G401.6 (cell line): ENCODE results near the gene QKI.

ENCODE experiments used
- FAIRE-seq: peaks from 2 replicates; lab custom pipeline; 2012; peaks lifted over from hg19 to GRCh38; lab: Jason Lieb, UNC

QKI gene

DNA sequence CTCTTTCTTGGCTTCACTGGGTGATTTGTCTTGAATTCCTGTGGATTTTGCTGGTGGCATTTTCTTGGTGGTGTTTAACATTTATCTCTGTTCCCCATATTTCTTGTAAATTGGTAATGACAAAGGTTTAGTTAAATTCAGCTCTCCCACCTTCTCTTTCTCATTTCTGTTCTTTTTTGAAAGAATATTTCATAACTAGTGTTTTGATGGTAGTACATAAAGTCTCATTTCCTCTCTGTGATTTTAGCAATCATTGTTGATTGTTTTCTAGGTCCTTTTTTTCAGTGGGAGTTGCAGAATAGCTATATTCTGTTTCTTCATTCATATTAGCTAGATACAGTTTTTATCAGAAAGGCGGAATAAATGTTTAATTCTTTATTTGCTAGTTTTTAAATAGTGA, 73.1 kb downstream of the QKI start:
- FAIRE-seq = no peak

- no peak for FAIRE-seq
Measured at GRCh38 chr6:163489584-163489983, 75.1 kb downstream of the QKI start.

GRCh38 chr6:163490826-163491577, 76.5 kb downstream of the QKI start:
- FAIRE-seq = no peak

DNA sequence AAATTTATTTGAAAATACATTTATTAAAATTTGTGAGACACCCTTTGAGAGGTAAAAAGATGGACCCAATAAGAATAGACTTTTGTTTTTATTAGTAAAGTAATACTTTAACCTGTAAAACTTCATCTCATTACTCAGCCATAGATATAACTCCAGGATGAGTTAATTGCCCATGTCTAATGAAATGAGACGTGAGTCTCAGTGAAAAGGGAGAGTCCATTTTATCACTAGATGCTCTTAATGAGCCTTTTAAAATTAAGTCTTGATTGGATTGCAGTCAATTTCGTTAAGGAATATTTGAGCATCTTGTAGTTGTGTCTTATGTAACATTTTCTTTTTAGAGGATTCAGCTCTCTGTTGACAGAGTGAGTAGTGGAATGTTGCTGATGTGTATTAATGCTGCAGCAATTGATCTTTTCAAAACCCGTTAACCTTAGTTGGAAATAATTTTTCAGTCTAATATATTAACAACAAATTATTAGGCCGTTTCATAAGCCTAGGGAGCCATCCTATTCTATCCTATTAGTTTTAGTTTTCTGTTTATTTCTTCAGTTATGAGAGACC, 77.3 kb downstream of the QKI start:
- no peak for FAIRE-seq

GRCh38 chr6:163494279-163494727, 79.8 kb downstream of the QKI start:
- FAIRE-seq = no peak

- FAIRE-seq = no peak
Measured at GRCh38 chr6:163496205-163496604, 81.7 kb downstream of the QKI start.

GRCh38 chr6:163500105-163500504, 85.6 kb downstream of the QKI start:
- FAIRE-seq = no peak

DNA sequence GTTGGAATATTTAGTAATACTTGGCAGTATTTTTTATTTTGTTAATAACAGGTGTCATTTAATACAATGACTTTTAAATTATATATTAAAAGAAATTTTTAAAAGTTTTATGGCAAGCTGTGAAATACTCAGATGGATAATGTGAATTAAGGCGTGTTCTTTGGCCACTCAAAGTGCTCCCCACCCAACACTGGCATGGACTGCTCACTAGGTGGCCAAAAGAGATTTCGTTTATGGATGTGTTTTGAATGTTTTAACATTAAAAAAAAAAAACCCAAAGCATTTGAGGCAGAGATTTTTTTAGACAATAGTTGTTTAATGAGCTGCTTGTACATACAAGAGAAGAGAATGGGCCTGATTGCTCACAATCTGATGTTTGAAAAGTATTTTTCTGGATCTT, 86.5 kb downstream of the QKI start:
- no peak for FAIRE-seq

GRCh38 chr6:163501439-163501838, 86.9 kb downstream of the QKI start:
- FAIRE-seq = no peak

- no peak for FAIRE-seq
Measured at GRCh38 chr6:163504984-163505640, 90.6 kb downstream of the QKI start.

GRCh38 chr6:163507965-163508364, 93.4 kb downstream of the QKI start:
- FAIRE-seq = no peak

GRCh38 chr6:163513003-163513402, 98.5 kb downstream of the QKI start:
- FAIRE-seq = peak; percentile 3

- no peak for FAIRE-seq
Measured at GRCh38 chr6:163513570-163514166, 99.2 kb downstream of the QKI start.

DNA sequence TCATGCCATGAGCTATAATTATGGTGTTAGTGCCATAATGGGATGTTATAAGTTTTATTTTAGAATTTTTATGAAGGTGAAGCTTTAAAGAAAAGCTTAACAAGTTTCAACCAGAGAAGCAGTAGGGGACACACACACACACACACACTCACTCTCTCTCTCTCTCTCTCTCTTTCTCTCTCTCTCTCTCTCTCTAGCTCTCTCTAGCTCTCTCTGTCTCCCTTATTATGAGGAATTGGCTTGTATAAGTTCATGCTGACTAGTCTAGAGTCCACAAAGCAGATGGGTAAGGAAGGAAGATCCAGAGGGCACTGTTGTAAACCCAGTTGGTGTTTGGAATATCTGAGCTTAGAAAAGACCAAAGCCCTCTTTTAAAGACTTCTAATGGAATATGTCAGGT, 102.4 kb downstream of the QKI start:
- no peak for FAIRE-seq

- no peak for FAIRE-seq
Measured at GRCh38 chr6:163520956-163521355, 106.4 kb downstream of the QKI start.

- no peak for FAIRE-seq
Measured at GRCh38 chr6:163522033-163522432, 107.5 kb downstream of the QKI start.

- no peak for FAIRE-seq
Measured at GRCh38 chr6:163525926-163526325, 111.4 kb downstream of the QKI start.

GRCh38 chr6:163526346-163526745, 111.8 kb downstream of the QKI start:
- FAIRE-seq = no peak

GRCh38 chr6:163527291-163527690, 112.8 kb downstream of the QKI start:
- no peak for FAIRE-seq

DNA sequence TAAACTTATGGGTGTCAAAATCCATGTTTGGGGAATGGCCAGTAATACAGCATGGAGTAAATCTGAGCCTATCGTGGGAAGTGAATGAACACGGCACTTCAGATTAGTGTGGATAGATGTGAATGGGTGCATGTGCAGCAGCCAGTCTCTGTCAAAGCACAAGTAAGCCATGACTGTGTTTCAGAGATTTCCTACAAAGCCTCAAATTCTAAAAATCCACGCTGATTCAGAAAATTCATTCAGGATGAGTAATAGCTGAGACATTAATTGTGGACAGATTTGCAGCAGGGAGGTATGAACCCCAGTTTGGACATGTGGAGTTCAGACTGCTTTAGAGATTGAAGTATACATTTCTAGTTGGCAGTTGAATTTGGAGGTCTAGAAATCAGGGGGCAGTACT, 115.1 kb downstream of the QKI start:
- FAIRE-seq = no peak

DNA sequence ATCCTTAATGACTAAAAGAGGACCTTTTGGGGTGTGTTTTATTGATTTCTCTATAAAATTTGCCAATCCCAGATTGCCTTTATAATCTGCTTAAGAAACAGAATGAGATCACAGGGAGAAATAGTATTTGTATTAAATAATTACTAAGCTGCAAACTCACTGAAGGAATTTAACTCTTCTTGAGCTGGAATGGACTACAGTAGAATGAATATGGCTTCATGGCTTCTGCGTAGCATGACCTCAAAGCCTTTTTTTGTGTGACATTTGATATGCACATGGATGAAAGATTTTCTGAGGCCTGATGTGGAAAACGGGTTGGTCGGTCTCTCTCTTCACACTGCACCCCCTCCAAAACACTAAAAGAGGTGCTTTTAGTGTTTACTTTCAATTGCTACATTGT, 115.9 kb downstream of the QKI start:
- FAIRE-seq = no peak

DNA sequence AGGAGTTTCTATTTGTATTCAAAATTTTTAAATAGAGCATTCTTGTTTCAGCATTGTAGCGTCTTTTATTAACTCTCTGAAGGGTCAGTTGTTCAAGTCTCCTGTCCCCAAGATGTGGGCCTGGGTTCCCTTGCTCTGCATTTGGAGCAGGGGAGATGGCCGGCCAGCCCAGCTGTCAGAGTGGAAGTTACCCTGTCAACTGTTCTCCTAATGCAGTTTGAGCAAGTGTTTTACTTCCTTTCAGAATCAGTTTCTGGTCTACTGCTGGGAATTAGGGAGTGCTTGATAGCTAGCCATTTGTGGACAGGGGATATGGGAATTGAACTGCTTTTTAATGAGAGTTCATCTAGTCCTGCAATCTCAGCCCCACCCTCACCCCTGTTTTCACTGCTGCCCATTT, 116.6 kb downstream of the QKI start:
- no peak for FAIRE-seq

- FAIRE-seq = no peak
Measured at GRCh38 chr6:163532526-163533078, 118.1 kb downstream of the QKI start.
